ES-I3 (cell line): ENCODE data around the gene CAPN11.

Experiments
- H3K36me3 ChIP-seq: 2 replicates; pipeline ENCODE4 v1.6.1; 2013; ENCODE audit warnings: mild to moderate bottlenecking, low read length, control low read depth, moderate library complexity; ENCODE audit not compliant: insufficient read depth
- H3K4me1 ChIP-seq: 2 replicates; pipeline ENCODE4 v1.6.1; 2013; ENCODE audit warnings: mild to moderate bottlenecking, control low read depth, low read length; ENCODE audit not compliant: insufficient read depth
- H3K9ac ChIP-seq: 2 replicates; pipeline ENCODE4 v1.6.1; 2013; ENCODE audit warnings: low read depth, mild to moderate bottlenecking, low read length, moderate library complexity
- H3K9me3 ChIP-seq: 2 replicates; pipeline ENCODE4 v1.6.1; 2013; ENCODE audit warnings: mild to moderate bottlenecking, low read length, moderate library complexity; ENCODE audit not compliant: control insufficient read depth, insufficient read depth

The CAPN11 gene

GRCh38 chr6:44214307-44214706, 55.7 kb downstream of the CAPN11 start:
- Histone ChIP-seq H3K4me1 (peaks cover 19% of the 10 kb centered on the region), H3K36me3 (no peaks in the 10 kb centered on the region), H3K9ac (no peak overlapping the region), H3K9me3 (no peaks in the 10 kb centered on the region)

GRCh38 chr6:44216677-44217331, 58.2 kb downstream of the CAPN11 start, which contains the start of gene MYMX:
MYMX (plus strand) TSS chr6:44216926; CDS start chr6:44217472, 546 bp downstream.
- peaks cover 30% of the 10 kb centered on the region for H3K4me1 ChIP-seq
- H3K9me3 ChIP-seq, result no peaks in the 10 kb centered on the region
- H3K9ac ChIP-seq, result peak within 1 kb of the TSS; percentile 21; the same call in 1 of the 2 replicates
- H3K36me3 ChIP-seq, result no peaks in the 10 kb centered on the region

DNA sequence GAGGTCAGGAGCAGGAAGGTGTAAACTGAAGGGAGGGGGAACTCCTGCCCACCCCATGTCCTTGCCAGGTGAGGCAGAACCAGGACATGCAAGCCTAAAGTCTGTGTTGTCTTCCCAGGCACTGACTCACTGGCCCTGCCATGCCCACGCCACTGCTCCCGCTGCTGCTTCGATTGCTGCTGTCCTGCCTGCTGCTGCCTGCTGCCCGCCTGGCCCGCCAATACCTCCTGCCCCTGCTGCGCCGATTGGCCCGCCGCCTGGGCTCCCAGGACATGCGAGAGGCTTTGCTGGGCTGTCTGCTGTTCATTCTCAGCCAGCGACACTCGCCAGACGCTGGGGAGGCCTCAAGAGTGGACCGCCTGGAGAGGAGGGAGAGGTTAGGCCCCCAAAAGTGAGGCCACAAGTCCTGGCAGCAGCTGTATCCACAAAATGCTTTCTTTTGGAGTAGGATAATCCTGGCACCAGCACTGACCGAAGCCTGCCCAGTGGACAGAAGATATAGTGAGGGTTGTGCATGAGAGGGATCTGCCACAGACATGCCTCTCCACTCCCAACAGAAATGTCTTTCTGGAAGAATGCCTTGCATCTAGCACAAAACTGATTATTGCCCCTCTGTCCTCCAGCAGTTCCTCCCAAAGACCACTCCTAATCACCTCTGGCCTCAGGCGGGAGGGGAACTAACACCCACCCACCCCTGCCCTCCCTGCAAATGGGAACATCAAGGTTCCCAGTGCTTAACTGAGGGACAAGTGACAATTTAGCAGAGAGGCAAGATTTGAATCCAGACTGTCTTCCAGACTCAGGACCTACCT, 58.9 kb downstream of the CAPN11 start:
- H3K9ac ChIP-seq, result peak overlapping the region; percentile 21; the same call in 1 of the 2 replicates
- H3K4me1 ChIP-seq, result peaks cover 36% of the 10 kb centered on the region
- H3K9me3 ChIP-seq, result no peaks in the 10 kb centered on the region
- no peaks in the 10 kb centered on the region for H3K36me3 ChIP-seq

GRCh38 chr6:44219053-44219814, 60.6 kb downstream of the CAPN11 start:
- H3K36me3 ChIP-seq, result no peaks in the 10 kb centered on the region
- no peaks in the 10 kb centered on the region for H3K9me3 ChIP-seq
- H3K9ac ChIP-seq, result peak overlapping the region; percentile 75
- peaks cover 39% of the 10 kb centered on the region for H3K4me1 ChIP-seq

DNA sequence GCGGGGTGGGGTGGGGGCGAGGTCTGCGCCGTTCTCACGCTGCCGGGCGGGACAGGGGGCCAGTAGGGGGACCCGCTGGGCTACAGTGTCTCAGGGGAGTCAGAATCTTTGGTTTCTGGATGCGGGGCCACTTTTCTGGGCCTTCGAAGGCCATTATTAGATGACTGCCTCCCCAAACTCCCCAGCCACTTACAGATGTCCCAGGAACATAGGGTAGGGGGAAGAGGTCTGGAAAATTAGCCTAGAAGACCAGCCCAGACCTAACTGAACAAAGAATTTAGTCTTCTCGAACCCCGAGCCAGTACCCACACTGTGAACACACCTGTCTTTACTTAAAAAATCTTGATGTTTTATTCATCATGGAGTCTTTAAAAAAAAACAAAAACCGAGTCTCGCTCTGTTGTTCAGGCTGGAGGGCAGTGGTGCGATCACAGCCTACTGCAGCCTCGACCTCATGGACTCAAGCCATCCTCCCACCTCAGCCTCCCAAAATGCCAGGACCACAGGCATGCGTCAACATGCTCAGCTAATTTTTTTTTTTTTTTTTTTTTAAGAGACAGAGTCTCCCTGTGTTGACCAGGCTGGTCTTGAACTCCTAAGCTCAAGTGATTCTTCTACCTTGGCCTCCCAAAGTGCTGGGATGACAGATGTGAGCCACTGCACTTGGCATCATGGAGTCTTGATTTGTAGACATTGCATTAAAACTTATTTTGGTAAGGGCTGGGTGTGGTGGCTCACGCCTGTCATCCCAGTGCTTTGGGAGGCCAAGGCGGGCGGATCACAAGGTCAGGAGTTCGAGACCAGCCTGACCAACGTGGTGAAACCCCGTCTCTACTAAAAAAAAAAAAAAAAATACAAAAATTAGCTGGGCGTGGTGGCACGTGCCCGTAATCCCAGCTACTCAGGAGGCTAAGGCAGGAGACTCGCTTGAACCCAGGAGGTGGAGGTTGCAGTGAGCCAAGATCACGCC, 61.5 kb downstream of the CAPN11 start:
- H3K9ac ChIP-seq, result no peak overlapping the region
- H3K4me1 ChIP-seq, result peaks cover 46% of the 10 kb centered on the region
- no peaks in the 10 kb centered on the region for H3K9me3 ChIP-seq
- H3K36me3 ChIP-seq, result no peaks in the 10 kb centered on the region

- Histone ChIP-seq H3K9ac (no peak overlapping the region), H3K9me3 (no peaks in the 10 kb centered on the region), H3K4me1 (peaks cover 51% of the 10 kb centered on the region), H3K36me3 (no peaks in the 10 kb centered on the region)
Measured at GRCh38 chr6:44220913-44221290, 62.3 kb downstream of the CAPN11 start.

- Histone ChIP-seq H3K9ac (no peak overlapping the region), H3K4me1 (peaks cover 57% of the 10 kb centered on the region)
Measured at GRCh38 chr6:44221291-44221960, 62.8 kb downstream of the CAPN11 start.

DNA sequence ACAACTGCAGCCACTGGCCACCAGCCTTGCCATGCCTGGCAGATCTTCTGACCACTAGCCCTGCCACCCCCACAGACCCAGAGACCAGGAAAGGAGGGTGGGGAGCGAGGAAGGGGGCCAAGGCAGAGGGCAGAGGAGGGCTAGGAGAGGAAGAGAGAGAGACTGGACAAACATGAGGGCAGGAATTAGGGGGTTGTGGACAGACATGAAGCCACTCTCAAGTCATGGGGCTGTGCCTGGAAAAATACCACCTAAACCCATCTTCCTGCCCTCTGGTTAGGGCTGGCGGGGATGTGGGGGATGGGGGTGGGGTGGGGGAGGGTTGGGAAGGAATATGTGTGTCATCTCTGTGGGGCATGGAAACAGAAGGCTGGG, 63.3 kb downstream of the CAPN11 start:
- Histone ChIP-seq H3K9ac (no peak overlapping the region), H3K36me3 (no peaks in the 10 kb centered on the region), H3K9me3 (no peaks in the 10 kb centered on the region), H3K4me1 (peaks cover 57% of the 10 kb centered on the region)

More at GRCh38 chr6:44221291-44221960, 62.8 kb downstream of the CAPN11 start:
- no peaks in the 10 kb centered on the region for H3K36me3 ChIP-seq
- H3K9me3 ChIP-seq, result no peaks in the 10 kb centered on the region

GRCh38 chr6:44222486-44223318, 64.1 kb downstream of the CAPN11 start:
- Histone ChIP-seq H3K9me3 (no peaks in the 10 kb centered on the region), H3K36me3 (no peaks in the 10 kb centered on the region), H3K4me1 (peaks cover 54% of the 10 kb centered on the region), H3K9ac (peak overlapping the region; percentile 49; the same call in 1 of the 2 replicates)

DNA sequence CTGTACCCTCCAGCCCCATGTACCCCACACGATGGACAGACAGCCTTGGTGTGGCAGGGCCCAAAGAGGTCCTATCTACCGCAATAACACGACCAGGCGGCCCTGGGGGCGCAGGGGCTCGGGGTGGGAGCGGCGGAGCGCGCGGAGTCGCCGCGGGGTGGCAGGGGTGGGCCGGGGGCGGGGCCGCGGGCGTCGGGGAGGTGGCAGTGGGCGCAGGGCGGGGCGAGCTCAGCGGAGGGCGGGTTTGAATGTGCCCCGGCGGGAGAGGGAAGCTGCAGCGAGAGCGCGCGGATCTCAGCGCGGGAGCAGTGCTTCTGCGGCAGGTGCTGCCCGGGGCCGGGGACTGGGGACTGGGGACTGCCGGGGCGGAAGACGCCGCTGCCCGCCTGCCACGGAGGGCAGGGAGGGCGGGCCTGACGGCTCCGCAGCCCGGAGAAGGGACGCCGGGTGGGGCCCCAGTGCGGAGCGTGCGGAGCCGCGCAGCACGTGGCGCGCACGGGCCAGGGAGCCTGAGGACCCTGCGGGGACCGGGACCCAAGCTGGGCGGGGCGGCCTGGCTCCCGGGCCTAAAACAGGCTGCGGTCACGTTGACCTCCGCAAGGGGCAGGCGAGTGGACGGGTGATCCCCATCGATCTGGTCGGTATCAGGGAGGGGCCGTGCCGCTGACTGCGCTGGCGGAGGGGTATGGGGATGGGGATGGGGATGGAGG, 64.9 kb downstream of the CAPN11 start, which contains the start of gene SLC29A1:
Gene SLC29A1 (plus strand): TSS at position 277 of the 710 bp plus-strand sequence. CDS start 3,719 bp downstream, outside the sequence.
- Histone ChIP-seq H3K9ac (peak within 1 kb of the TSS; percentile 55; the same call in 1 of the 2 replicates), H3K4me1 (peaks cover 47% of the 10 kb centered on the region; the same call in 1 of the 2 replicates), H3K9me3 (no peaks in the 10 kb centered on the region)

DNA sequence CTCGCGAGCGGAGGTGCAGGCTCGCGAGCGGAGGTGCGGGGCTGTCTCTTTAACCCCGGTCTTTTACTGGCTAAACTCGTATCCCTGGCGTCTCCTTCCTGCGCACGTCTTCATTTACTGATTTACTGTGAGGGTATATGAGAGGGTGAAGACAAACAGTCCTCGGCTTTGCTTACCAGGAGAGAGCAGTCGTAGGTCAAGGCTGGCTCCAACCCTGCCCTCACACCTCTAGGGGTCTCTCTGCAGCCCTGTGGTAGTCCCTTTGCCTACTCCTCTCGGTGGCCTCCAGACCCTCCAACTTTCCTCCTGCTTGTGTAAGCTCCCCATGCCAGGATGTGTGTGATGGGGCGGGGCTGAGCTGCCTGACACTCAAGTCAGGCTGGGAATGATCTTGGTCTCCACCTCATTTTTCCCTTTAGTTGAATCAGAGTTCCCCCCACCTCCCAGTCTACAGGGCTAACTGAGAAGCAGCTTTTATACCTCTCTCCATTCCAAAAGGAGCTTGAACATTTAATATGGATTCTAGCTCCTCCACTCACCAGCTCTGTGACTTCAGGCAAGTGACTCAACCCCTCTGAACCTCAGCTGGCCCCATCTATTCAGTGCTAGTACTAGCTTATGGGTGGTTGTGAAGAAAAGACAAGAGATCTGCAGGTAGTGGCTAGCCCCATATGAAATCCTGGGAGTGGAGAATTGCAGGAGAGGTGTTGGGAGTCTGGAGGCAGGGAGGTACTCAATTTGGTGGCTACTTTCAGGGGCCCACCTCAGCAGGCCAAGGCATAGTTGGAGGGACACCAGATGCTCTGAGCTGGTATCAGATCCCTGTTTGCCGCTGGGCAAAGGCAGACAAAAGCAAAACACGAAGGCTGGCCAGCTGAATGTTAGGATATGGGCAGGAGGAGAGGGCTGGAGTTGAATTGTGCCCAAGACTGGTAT, 65.7 kb downstream of the CAPN11 start:
- H3K36me3 ChIP-seq, result no peaks in the 10 kb centered on the region; the same call in 1 of the 2 replicates
- H3K9ac ChIP-seq, result peak overlapping the region; percentile 55; the same call in 1 of the 2 replicates
- H3K9me3 ChIP-seq, result no peaks in the 10 kb centered on the region
- H3K4me1 ChIP-seq, result peaks cover 46% of the 10 kb centered on the region; the same call in 1 of the 2 replicates

More for the DNA sequence above, 64.9 kb downstream of the CAPN11 start, which contains the start of gene SLC29A1:
- H3K36me3 ChIP-seq, result no peaks in the 10 kb centered on the region
